Peyer's patch (tissue), 4 donors: ENCODE measurements around the gene CLMP. TPM values are rescaled to one million over a fixed set of nuclear protein-coding genes. Genes with fewer than 3 reads are reported as not detected.

ENCODE experiments used
- DNase-seq, 3 donors: peaks; one replicate each; pipeline ENCODE4 v3.0.0-alpha.2; 2017 to 2019
- H3K27ac ChIP-seq, 4 donors: fragments of 200-600 bp; sonication (generic); one replicate each; pipeline ENCODE4 v1.5.1; 2016 to 2019
- H3K27me3 ChIP-seq, 2 donors: fragments of 200-600 bp; sonication (generic); one replicate each; pipeline ENCODE4 v1.5.1; 2019
- H3K36me3 ChIP-seq, 3 donors: fragments of 200-600 bp; sonication (generic); one replicate each; pipeline ENCODE4 v1.5.1; 2016 to 2019
- H3K4me1 ChIP-seq, 4 donors: fragments of 200-600 bp; sonication (generic); one replicate each; pipeline ENCODE4 v1.5.1; 2016 to 2019
- H3K4me3 ChIP-seq, 4 donors: fragments of 200-600 bp; sonication (generic); 1 replicate in 3 of 4; 2 replicates in 1 of 4; pipeline ENCODE4 v1.5.1; 2016 to 2019; ENCODE audit warnings: mild to moderate bottlenecking in 1 of 4
- H3K9me3 ChIP-seq, 4 donors: fragments of 200-600 bp; sonication (generic); one replicate each; pipeline ENCODE4 v1.5.1; 2016 to 2019; ENCODE audit warnings: mild to moderate bottlenecking in 1 of 4
- CTCF ChIP-seq, 6 experiments: fragments of 450-650 bp in 4 of 6; fragments of 200-600 bp in 2 of 6; sonication (generic) in 1 of 6; IDR thresholded peaks; one replicate each; pipeline ENCODE4 v1.5.1; 2017 to 2019; ENCODE audit warnings: antibody characterized with exemption in 6 of 6, mild to moderate bottlenecking in 3 of 6, moderate library complexity in 1 of 6
- POLR2A ChIP-seq, 2 donors: fragments of 450-650 bp; IDR thresholded peaks; one replicate each; pipeline ENCODE4 v1.5.1; 2017; ENCODE audit warnings: antibody characterized with exemption in 2 of 2, mild to moderate bottlenecking in 2 of 2, moderate library complexity in 2 of 2
- total RNA-seq, 4 donors: library from RNA; depleted of rRNA; stranded (reverse); fragments of >200 nt; gene quantifications; one replicate each; pipeline ENCODE4 v1.1.0, GENCODE V29; 2016

The CLMP gene
- total RNA-seq, 4 donors from 2014 or later = 8.4 to 48.7 (median 13.2) TPM

DNA sequence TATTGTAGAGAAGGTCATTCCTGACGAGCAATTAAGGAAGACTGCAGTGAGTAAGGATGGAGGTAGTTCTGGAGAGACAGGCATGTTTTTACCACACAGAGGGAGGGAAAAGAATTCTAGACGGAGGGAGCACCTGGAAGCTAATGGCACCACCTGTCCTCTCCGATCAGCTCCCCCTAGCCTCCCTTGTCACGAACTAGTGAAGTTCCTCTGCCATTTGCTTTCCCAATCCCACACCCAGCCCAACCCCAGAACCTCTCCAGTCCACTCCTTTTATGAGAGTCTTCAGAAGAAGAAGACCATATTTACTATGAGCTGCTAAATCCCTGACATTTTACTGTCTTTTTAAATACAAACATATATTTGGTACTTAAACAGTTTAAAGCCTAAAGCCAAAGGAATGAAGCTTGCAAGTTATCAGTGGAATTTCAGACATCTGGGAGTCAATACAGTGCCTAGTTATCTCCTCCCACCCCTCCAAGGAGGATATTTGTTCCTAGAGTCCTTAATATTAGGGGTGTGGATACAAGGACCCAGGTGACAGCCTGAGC, 87.0 kb downstream of the CLMP start:
- no peak for DNase-seq
- Histone ChIP-seq H3K36me3 (no peaks in the 10 kb centered on the region), H3K4me1 (no peaks in the 10 kb centered on the region), H3K9me3 (no peaks in the 10 kb centered on the region), H3K27me3 (no peaks in the 10 kb centered on the region), H3K4me3 (no peak overlapping the region), H3K27ac (no peak overlapping the region)
- TF ChIP-seq POLR2A (IDR thresholded peaks at IDR 0.05) (no peak), CTCF (IDR thresholded peaks at IDR 0.05) (no peak)

DNA sequence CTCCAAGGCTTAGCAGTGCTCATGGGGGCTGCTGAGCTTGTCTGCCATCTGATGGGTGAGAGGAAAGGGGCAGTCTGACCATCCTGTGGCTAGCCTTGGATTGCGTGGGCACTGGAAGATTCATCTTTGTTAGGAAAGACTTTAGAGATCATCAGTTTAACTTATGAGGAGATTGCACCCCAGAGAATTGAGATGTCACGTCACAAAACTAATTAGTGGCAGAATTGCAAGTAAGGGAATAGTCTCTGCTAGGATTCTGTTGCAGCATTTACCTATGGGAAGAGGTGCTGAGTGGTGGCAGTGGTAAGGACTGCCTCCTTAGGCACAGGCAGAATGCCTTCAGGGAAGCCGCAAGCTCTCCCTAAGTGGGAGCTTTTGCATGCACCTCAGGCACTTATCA, 90.4 kb downstream of the CLMP start:
- TF ChIP-seq POLR2A (IDR thresholded peaks at IDR 0.05) (no peak), CTCF (IDR thresholded peaks at IDR 0.05) (no peak)
- Histone ChIP-seq H3K36me3 (no peaks in the 10 kb centered on the region), H3K4me1 (peaks cover 0 to 6% (median 0%) of the 10 kb centered on the region in 4 donors), H3K27me3 (no peaks in the 10 kb centered on the region), H3K4me3 (no peak overlapping the region), H3K9me3 (no peaks in the 10 kb centered on the region), H3K27ac (no peak overlapping the region)
- no peak for DNase-seq

DNA sequence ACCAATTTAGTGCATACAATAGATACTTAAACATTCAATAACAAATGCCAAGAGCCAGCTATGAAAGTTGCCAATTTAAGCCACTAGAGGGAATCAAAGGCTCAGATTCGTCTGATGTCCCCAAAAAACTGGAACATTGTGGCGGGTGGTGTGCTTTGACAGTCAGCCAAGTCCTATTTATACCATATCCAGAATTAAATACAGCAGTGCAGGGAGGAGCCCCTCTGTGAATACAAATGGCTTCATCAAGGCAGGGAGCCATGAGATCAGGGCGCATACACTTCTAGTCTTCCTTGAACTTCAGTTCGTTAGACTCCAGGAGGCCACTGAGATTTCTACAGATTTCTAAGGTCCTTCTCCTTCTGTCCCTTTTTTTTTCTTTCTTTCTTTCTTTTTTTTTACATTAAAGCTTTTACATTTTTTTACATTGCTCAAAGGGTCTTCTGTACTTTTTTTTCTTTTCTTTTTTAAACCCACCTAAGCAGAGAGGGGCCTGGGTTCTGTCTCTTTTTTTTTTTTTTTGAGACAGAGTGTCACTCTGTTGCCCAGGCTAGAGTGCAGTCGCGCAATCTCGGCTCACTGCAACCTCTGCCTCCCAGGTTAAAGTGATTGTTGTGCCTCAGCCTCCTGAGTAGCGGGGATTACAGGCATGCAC, 91.6 kb downstream of the CLMP start:
- Histone ChIP-seq H3K4me1 (peaks cover 0 to 6% (median 0%) of the 10 kb centered on the region in 4 donors), H3K27me3 (no peaks in the 10 kb centered on the region), H3K9me3 (no peaks in the 10 kb centered on the region), H3K36me3 (no peaks in the 10 kb centered on the region), H3K27ac (peak overlapping the region in 1 of 4 donors; percentile 47), H3K4me3 (no peak overlapping the region)
- peak in 1 of 3 donors; percentile 64 for DNase-seq
- TF ChIP-seq CTCF (IDR thresholded peaks at IDR 0.05) (peak in 5 of 6 experiments; percentile 46 to 67 (median 65)), POLR2A (IDR thresholded peaks at IDR 0.05) (no peak)

DNA sequence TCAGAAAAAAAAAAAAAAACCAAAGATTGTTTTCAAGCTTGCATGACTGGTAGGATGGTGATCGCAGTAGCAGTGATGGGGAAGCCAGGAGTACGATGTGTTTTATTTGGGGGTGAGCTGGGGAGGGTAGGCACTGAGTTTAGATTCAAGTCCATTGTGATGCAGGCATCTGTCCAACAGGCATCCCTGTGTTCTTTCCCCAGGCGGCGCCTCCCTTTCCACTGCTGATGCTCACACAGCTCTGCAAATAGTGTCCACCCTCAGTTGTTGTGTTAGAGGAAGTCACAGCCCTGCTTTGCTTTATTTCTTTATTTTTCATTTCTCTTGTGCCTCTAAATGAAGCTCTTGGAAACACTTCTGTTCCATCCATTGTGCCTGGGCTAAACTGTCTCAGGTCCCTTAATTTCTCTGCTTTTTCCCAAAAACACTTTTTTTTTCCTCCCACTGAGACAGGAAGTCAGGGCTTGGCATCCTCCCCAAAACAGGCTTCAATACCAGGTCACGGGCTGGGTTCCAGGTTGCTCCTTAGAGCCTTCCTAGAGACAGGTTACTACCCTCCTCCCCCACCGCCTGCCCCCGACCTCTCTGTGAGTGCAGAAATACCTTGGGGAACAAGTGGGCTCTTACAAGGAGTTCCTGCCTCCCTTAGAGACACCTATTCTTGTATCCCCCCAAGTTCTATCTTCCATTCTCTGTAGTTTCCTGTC, 94.5 kb downstream of the CLMP start:
- H3K9me3 ChIP-seq = no peaks in the 10 kb centered on the region
- peaks cover 0 to 6% (median 0%) of the 10 kb centered on the region in 4 donors for H3K4me1 ChIP-seq
- H3K27ac ChIP-seq = peak overlapping the region in 1 of 4 donors; percentile 63
- no peak for DNase-seq
- no peaks in the 10 kb centered on the region for H3K27me3 ChIP-seq
- H3K36me3 ChIP-seq = no peaks in the 10 kb centered on the region
- H3K4me3 ChIP-seq = no peak overlapping the region
- TF ChIP-seq POLR2A (IDR thresholded peaks at IDR 0.05) = no peak
- TF ChIP-seq CTCF (IDR thresholded peaks at IDR 0.05) = no peak

GRCh38 chr11:123098990-123099389, 96.1 kb downstream of the CLMP start:
- Histone ChIP-seq H3K4me3 (no peak overlapping the region), H3K9me3 (no peaks in the 10 kb centered on the region), H3K4me1 (peaks cover 0 to 6% (median 0%) of the 10 kb centered on the region in 4 donors), H3K27me3 (no peaks in the 10 kb centered on the region), H3K27ac (no peak overlapping the region), H3K36me3 (no peaks in the 10 kb centered on the region)
- TF ChIP-seq CTCF (IDR thresholded peaks at IDR 0.05) (no peak), POLR2A (IDR thresholded peaks at IDR 0.05) (no peak)
- no peak for DNase-seq
